Mucosa of descending colon (tissue), 3 donors: ENCODE results near the gene SLC37A3. TPM values are rescaled to one million over a fixed set of nuclear protein-coding genes. Genes with fewer than 3 reads are reported as not detected.

Experiments
- total RNA-seq, 3 donors: library from RNA; stranded (reverse); fragmentation: NEBNext Ultra II Directional in 2 of 3; extraction: Animal tissue kit (Norgen Biotek cat#: 25700) in 2 of 3; gene quantifications; one replicate each; pipeline versions ENCODE4 v1.2.1 to v1.2.4, GENCODE V29; 2021 to 2023
- donor health status: DM: no; HTN: no; CAD: no; lungs with moderate emphysema.
- donor health status: DM: no; HTN: no; CAD: no.
- donor health status: DM: no; HTN: yes; CAD: no.

The SLC37A3 gene
- total RNA-seq, 3 donors from 2014 or later: 49.0 to 68.6 (median 55.8) TPM

Other genes starting within 250 kb of the SLC37A3 start
- 10 to 100 TPM; 27.4 to 45.4 (median 27.9) TPM for gene KDM7A, start 221.5 kb downstream of the SLC37A3 start, total RNA-seq
- gene RAB19, start 5.5 kb upstream of the SLC37A3 start, total RNA-seq: 10 to 100 TPM in 2 of 3 donors, 1 to 10 TPM in 1; 7.3 to 22.0 (median 21.5) TPM
- gene MKRN1, start 81.0 kb upstream of the SLC37A3 start, total RNA-seq: 100 to 1,000 TPM; 169 to 263 (median 188) TPM
- gene DENND2A, start 242.3 kb upstream of the SLC37A3 start, total RNA-seq: 10 to 100 TPM in 2 of 3 donors, 1 to 10 TPM in 1; 8.4 to 17.7 (median 10.1) TPM